ENCODE data around the gene PAIP2B. TPM values are rescaled to one million over a fixed set of nuclear protein-coding genes. Genes with fewer than 3 reads are reported as not detected.

The PAIP2B gene
- total RNA-seq, 1 donor from 2014 or later, result 1.4 TPM

DNA sequence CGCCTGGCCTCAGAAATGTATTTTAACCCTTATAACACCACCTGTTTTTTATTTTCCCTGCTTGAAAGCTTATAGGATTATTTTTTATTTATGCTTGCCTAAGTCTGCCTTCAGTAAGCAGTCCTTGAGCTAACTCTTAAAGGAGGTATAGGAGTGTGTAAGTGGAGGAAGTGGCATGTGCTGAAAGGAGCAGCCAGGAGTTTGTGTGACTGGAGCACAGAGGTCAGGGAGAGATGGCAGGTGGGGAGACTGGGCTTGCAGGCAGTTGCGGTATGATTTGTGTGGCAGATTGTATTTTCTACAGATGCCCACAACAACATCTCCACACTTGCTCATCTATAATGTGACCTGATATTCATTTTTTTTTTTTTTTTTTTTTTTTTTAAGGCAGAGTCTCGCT, 27.2 kb upstream of the PAIP2B start:
- DNase-seq (ENCODE audit: low read depth), result no peak
- TF ChIP-seq, protein P1, sequence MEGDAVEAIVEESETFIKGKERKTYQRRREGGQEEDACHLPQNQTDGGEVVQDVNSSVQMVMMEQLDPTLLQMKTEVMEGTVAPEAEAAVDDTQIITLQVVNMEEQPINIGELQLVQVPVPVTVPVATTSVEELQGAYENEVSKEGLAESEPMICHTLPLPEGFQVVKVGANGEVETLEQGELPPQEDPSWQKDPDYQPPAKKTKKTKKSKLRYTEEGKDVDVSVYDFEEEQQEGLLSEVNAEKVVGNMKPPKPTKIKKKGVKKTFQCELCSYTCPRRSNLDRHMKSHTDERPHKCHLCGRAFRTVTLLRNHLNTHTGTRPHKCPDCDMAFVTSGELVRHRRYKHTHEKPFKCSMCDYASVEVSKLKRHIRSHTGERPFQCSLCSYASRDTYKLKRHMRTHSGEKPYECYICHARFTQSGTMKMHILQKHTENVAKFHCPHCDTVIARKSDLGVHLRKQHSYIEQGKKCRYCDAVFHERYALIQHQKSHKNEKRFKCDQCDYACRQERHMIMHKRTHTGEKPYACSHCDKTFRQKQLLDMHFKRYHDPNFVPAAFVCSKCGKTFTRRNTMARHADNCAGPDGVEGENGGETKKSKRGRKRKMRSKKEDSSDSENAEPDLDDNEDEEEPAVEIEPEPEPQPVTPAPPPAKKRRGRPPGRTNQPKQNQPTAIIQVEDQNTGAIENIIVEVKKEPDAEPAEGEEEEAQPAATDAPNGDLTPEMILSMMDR (conservative IDR thresholded peaks at IDR 0.05; ENCODE audit: low read depth, low read length), result no peak
- no peak overlapping the region for H3K4me3 ChIP-seq (ENCODE audit: low read depth, low read length)

DNA sequence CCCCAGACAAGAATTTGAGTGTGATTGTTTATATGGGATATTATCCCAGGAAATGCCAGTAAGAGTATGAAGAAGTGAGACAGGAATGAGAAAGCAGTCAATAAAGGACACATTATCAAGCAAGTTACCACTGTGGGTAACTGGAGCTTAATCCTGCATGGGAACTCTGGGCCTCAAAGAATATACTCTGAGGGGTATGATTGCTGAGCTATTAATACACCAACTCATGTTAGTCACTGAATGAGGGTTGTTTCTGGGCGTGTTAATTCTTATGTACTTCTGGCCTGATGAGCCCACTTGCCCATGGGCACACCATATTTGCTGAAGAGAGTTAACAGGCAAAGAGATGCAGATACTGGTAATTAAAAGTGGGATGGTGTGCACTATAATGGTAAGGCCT, 26.6 kb upstream of the PAIP2B start:
- TF ChIP-seq, protein P1 (conservative IDR thresholded peaks at IDR 0.05; ENCODE audit: low read depth, low read length), result no peak
- H3K4me3 ChIP-seq (ENCODE audit: low read depth, low read length), result no peak overlapping the region
- no peak for DNase-seq (ENCODE audit: low read depth)

DNA sequence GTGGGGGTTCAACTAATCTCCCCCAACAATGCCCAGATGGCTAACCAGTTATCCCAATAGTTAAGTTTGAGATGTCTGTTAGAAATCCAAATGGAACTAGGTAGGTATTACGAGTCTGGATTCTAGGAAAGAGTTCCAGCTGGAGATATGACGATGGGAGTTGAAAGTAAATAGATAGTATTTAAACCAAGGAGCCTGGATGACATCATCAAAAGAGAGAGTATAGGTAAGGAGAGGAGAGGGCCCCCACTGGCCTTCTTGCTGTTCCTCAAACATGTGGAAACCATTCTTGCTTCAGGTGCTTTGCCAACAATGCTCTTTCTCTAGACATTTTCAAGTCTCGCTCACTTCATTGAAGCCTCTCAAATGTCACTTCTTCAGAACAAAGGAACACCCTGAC, 26.0 kb upstream of the PAIP2B start:
- H3K4me3 ChIP-seq (ENCODE audit: low read depth, low read length), result no peak overlapping the region
- TF ChIP-seq, protein P1 (conservative IDR thresholded peaks at IDR 0.05; ENCODE audit: low read depth, low read length), result no peak
- no peak for DNase-seq (ENCODE audit: low read depth)

DNA sequence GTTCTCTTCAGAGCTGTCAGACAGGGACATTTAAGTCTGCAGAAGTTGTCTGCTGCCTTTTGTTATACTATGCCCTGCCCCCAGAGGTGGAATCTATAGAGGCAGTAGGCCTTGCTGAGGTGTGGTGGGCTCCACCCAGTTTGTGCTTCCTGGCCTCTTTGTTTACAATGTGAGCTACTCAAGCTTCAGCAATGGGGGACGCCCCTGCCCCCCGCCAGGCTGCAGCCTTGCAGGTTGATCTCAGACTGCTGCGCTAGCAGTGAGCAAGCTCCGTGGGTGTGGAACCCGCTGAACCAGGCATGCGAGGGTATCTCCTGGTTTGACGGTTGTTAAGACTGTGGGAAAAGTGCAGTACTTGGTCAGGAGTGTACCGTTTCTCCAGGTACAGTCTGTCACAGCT, 24.0 kb upstream of the PAIP2B start:
- no peak for DNase-seq (ENCODE audit: low read depth)

DNA sequence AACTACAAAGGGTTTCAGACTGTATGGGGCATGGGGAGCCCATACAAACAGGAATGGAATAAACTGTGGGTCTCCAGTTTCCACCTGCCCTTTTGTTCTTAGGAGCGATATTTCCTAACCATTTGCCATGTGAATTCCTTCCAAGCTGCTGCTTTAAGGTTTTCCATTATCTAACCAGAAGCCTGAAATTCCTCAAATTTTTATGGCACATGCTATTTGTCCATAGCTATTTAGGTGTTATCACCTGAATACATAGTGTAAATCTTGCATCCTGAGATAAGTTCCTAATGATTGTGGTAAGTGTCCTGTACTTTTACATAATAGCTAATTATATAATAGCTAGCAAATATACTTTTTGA, 17.4 kb upstream of the PAIP2B start:
- TF ChIP-seq, protein P1 (conservative IDR thresholded peaks at IDR 0.05; ENCODE audit: low read depth, low read length), result no peak
- no peak for DNase-seq (ENCODE audit: low read depth)

More for the DNA sequence above, 24.0 kb upstream of the PAIP2B start:
- TF ChIP-seq, protein P1 (conservative IDR thresholded peaks at IDR 0.05; ENCODE audit: low read depth, low read length), result no peak
- no peak overlapping the region for H3K4me3 ChIP-seq (ENCODE audit: low read depth, low read length)

DNA sequence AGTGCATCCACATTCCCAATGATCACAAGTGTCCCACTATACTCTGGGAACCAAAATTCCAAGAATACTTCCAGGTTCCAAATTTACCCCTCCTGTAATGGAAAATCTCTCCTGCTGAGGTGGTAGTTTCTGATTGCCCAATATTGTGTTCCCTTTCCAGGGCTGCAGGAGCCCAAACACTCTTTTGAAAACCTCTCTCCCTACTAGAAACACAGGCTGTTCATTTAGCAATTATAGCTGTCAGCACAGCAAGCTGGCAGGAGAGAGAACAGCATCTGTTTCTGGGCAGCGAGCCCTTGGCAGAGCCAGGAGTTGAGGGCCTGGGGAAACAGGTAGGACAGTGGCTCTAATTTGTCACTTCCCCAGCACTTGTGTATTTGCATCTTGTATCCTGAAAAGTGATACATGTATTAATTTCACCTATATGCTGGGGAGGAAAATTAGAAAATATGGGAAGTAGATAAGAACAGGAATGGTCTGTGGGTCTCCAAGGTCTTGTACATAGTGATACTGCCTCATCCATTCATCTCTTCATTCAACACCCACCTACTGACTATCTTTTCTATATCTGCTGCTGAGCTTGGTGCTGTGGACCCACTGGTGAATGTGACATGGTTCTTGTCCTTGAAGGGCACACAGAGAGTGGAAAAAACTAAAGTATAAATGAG, 16.9 kb upstream of the PAIP2B start:
- no peak for DNase-seq (ENCODE audit: low read depth)
- no peak overlapping the region for H3K4me3 ChIP-seq (ENCODE audit: low read depth, low read length)
- TF ChIP-seq, protein P1 (conservative IDR thresholded peaks at IDR 0.05; ENCODE audit: low read depth, low read length), result no peak

More for the DNA sequence above, 17.4 kb upstream of the PAIP2B start:
- no peak overlapping the region for H3K4me3 ChIP-seq (ENCODE audit: low read depth, low read length)

DNA sequence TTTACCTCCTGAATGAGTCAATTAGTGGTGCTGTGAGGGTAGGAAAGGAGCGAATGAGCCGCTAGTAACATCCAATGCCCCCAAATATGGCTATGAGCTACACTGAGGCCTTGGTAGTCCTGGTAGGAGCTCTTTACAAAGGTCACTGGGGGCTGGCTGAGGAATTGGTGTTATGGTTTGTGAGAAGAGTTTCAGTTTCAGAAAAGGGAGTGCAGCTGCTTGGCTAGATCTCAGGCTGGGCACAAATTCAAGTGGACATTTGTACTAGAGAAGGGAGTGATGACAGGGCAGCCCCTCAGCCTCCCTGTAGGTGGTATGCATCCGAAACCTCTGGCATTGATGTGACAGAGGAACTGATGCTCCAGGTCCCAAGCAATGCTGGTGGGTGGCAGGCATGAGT, 13.9 kb upstream of the PAIP2B start:
- TF ChIP-seq, protein P1 (conservative IDR thresholded peaks at IDR 0.05; ENCODE audit: low read depth, low read length), result no peak

More for the DNA sequence above, 13.9 kb upstream of the PAIP2B start:
- H3K4me3 ChIP-seq (ENCODE audit: low read depth, low read length), result no peak overlapping the region
- DNase-seq (ENCODE audit: low read depth), result no peak

Measured in epithelial cell of proximal tubule (primary cell).